HG02798 (cell line): ENCODE measurements around the gene PTRH1.

Experiments used
- ATAC-seq: cut with Tn5 transposase; IDR thresholded peaks from one replicate; pipeline ENCODE4 v1.9.1; 2021; ENCODE audit warnings: mild to moderate bottlenecking; ENCODE audit not compliant: unreplicated experiment, poor library complexity

The PTRH1 gene

DNA sequence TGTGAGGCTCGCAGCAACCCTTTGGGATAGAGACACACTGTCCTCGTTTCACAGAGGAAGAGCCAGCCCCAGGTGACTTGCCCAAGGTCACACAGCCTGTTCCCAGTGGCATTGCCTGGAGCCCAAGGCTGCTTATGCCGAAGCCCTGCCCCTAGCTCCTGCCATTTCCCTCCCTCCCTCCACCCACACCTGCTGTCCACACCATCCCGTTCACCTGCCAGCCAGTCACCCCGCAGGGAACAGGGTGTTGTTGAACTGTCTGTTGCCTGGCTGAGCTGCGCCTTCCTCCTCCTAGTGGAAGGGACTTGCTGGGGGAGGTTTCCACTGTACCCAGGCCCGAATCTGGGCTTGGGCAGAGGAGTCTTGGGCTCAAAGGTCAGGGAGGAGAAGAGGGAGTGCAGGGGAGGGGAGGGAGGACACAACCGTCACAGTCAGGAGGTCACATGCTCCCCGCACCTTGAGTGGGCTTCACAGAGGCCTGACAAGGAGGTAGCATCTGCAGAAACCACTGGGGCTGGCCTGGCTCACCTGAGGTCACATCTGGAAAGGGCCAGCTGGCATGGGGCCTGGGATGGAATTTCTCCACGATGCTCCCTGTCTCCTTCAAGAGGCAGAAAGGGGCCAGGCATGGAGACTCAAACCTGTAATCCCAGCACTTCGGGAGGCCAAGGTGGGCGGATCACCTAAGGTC, 6.7 kb upstream of the PTRH1 start:
- no peak for ATAC-seq

DNA sequence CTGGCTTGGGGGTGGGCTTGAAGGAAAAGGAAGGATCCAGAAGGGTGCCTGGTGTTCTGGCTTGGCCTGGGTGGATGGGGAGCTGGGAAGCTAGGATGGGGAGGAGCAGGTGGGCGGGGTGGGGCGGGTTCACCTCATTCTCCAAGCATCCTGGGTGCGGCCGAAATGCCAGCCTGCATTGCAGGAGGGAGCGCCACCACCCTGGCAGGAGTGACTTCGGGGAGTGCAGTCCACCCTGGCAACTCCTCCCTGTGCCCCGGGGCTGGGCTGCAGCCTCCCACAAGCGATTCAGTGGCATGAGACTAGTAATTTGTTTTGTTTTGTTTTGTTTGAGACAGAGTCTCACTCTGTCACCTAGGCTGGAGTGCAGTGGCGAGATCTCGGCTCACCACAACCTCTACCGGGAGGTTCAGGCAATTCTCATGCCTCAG, 5.9 kb upstream of the PTRH1 start:
- no peak for ATAC-seq

DNA sequence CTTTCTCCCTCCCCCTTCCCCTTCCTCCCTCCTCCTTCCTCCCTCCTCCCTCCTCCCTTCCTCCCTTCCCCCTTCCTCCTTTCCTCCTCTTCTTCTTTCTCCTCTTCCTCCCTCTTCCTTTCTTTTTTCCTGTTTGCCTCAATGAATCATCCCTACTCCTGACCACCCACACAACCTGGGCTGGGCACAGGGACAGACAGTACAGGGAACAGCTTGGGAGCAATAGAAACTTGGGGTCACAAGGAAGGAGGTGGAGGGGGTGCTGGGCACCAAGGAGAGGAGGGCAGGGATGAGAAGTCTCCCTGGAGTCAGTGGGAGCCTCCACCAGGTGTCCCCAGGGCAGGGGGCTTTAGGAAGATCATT, 5.4 kb upstream of the PTRH1 start:
- no peak for ATAC-seq

DNA sequence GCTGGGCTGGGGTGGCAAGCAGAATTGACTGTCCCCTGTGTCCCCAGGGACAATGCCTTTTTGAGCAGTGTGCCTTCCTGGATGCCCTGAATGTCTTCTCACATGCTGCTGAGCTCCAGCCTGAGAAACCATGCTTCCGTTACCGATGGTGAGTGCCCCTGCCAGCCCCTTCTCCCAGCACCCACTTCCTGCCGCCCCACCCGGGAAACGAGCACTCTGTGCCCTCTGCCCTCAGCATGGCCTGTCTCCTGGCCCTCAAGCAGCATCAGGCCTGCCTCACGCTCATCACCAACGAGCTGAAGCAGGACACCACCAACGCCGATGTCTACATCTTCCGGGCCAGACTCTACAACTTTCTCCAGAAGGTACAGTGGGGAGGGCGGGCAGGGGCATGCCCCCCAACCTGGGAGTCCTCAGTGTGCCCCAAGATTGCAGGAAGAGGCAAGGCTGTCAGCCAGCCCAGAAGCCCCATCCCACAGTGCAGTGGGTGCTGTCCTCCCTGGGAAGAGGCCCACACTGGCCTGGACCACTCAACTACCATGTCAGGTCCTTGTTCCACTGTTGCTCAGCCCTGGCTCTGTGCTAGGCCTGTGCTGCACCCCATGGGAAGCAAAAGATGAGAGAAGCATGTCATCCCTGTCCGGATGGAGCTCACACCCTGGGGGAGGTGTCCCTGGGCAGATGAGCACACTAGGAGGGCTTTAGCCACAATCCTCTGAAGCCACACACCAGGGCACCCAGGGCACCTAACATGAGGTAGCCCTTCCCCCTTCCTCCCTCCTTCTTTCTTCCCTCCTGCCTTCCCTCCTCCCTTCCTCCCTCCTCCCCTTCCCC, 4.8 kb upstream of the PTRH1 start:
- no peak for ATAC-seq

DNA sequence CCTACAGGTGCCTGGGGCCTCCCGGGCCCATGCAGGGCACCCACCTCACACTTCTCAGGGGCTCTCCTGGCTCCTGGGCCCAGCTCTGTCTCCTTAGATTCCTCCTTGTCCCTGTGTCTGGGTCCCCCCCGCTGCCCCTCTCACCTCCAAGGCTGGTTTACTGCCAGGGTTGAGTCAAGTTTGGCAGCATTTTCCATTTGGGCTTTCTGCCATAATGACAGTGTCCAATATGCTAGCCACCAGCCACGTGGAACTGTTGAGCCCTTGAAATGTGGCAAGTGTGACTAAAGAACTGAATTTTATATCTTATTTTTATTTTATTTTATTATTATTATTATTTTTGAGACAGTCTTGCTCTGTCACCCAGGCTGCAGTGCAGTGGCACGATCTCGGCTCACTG, 2.3 kb upstream of the PTRH1 start:
- ATAC-seq: no peak

DNA sequence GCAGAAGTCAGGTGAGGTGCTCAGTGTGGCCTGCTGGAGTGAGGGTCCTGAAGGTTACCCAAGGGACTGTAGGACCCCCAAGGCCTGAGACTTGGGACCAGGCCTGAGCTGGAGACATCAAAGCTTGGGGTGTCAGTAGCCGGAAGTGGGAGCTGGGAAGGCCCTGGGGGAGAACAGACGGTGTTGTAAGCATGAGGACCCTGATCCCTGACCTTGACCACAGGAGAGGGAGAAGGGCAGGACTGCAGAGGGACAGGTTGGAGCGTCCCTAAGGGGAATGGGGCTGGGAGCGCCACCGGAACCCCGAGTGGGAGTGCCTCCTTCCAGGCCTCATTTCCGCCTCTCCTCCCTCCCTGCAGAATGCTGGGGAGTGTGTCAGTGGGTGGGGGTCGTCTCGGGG, 949 bp upstream of the PTRH1 start:
- no peak for ATAC-seq

DNA sequence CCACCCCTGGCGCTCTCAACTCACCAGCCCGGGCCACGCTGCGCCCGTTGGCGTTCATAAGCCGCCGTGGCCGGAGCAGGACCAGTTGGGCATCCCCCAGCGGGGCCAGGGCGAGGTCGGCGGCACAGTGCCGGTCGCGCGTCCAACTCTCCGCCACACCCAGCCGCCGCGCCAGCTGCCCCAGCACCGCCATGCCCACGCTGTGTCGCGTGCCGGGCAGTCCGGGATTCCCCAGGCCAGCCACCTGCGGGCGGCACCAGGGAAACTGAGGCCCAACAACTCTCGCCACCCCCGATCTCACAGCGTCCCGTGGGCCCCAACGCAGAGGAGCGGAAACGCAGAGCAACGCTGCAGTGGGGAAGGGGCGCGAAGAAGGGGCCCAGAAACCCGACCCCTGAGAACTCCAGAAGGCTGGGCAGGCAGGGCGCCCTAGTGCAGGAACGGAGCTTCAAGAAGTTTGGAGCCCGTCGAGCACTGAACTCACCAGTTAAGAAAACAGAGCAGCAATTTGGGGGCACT, 453 bp downstream of the PTRH1 start:
- ATAC-seq: no peak

DNA sequence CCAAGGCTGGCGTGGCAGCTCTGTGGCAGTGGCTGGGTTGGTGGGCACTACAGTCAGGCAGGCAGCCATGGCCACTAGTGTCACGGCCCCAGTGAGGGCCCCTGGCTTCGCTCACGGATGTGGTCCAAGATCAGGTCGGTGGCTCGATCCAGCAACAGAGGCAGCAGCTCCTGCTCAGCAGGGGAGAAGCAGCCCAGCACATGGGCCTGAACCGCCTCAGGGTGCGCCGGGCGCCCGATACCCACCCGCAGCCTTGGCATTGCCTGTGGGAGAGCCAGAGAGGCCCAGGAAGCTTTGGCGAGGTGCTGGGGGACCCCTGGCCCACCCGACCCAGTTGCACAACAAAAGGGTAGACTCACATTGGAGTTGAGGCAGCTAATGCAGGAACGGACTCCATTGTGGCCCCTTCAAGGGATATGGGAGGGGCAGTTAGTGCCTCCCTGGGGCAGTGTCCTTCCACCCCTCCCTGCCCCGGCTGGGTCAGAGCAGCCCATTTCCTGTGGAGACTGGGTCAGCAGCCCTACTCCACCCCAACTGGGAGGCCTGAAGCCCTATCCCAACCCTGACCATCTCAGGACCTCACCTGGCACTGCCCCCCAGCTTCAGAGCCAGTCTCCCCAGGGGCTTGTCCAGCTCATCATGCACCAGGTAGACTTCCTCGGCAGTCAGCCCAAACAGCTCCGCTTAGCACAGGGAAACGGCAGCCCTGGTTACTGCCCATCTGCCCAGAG, 1.3 kb downstream of the PTRH1 start:
- no peak for ATAC-seq

DNA sequence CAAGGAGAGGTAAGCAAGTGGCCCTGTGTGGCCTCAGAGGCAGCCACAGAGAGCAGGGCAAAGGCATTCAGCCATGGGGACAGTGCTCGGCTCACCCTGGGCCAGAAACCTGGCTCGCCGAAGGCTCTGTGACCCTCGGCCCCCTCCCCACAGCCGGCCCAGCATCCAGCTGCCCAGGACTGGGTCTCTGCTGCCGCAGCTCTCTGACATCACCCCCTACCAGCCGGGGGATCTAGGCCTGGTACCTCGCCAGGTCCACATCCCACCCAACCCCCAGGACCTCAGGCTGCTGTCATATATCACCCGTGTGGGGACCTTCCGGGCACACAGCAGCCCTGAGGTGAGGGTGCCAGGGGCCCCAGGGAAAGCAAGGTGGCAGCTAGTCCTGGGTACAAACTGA, 2.6 kb downstream of the PTRH1 start:
- no peak for ATAC-seq

DNA sequence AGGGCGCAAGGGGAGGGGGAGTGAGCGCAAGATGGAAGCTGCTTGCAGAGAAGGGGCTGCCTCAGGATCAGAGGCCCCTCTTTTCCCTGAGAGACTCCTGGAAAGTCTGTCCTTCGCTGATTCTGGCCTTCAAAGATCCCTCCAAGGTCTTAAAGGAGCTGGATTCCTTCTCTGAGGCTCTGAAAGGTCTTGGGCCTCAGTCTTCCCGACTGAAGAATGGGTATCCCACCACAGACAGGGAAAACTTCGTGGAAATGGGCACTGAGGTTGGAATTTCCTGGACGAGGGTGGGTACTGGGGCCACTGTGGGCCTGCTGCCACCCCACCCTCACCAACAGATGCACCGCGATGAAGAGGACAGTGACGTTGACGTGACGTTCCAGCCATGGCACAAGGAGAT, 3.1 kb downstream of the PTRH1 start:
- ATAC-seq: no peak

DNA sequence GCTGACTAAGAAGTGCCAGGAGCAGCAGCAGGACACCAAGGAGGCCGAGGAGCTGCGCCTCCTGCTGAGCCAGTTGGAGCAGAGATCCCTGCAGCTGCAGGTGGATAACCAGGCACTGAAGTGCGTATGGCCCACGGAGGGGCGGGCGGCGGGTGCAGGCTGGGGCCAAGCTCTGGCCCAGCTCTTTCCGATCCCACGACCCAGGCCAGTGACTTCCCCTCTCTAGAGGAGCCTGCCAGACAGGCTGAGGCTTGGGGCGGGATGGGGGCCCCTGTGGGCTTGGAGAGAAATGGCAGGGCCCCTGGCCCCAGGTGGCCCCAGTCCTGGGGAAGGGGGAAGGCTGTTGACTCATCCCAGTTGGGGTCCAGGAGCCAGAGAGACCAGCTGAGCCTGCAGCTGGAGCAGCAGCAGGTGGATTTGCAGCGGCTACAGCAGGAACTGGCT, 3.6 kb downstream of the PTRH1 start:
- ATAC-seq: no peak

DNA sequence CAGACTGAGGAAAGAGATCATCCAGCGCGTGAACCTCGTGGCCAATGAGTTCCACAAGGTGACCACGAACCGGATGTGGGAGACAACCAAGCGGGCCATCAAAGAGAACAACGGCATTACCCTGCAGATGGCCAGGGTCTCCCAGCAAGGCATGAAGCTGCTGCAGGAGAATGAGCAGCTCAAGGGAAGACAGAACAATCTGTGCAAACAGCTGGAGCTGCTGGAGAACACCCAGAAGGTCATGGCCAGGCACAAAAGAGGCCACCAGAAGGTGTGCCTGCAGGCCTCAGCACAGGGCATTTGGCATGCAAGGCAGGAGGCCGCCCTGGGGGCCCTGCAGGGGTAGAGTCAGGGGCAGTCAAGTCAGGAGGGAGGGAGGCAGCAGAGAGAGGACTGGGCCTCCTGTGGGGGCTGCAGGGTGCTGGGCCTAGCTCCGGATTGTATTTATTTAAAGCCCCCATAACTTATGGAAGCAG, 4.2 kb downstream of the PTRH1 start:
- no peak for ATAC-seq

DNA sequence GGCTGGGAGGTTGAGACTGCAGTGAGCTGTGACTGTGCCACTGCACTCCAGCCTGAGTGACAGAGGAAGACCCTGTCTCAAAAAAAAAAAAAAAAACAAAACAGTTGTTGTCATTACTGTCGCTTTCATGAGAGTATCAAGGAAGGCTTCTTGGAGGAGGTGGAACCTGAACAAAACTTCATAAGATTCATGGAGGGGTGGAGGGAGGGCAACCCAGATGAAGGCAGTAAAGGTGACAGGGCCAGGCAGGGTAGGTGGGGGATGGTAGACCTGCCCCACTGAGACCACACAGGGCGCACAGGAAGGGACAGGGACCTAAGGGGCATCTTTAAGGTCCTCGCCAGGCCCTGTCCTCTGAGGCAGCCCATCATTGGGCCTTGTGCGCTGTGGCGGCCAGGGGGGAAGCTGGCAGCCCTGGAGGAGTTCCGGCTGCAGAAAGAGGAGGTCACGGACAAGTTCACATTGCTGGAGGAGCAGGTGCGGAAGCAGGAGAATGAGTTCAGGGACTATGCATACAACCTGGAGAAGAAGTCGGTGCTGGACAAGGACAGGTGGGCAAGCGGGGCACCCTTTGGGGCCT, 5.2 kb downstream of the PTRH1 start:
- ATAC-seq: no peak

DNA sequence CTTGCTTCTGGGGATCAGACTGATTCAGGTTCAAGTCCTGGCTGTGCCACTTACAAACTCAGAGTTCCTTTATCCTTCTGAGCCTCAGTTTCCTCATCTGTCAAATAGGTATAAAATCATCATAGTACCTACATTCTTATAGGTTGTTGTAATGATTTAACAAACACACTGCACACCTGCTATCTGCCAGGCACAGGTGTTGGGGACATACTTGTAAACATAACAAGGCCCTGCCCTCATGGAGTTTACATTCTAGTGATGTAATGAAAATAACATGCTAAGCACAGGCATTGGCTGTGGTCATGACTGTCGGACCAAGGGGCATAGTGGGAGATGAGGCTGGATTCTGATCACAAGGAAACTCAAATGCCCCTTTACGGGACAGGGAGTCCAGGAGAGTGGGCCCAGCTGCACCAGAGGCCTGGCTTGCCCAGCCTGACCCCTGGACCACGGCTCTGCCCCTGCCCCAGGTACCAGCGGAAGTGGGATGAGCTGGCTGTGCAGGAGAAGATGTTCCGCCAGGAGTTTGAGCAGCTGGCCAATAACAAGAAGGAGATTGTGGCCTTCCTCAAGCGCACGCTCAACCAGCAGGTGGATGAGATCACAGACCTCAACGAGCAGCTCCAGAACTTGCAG, 6.4 kb downstream of the PTRH1 start:
- no peak for ATAC-seq

DNA sequence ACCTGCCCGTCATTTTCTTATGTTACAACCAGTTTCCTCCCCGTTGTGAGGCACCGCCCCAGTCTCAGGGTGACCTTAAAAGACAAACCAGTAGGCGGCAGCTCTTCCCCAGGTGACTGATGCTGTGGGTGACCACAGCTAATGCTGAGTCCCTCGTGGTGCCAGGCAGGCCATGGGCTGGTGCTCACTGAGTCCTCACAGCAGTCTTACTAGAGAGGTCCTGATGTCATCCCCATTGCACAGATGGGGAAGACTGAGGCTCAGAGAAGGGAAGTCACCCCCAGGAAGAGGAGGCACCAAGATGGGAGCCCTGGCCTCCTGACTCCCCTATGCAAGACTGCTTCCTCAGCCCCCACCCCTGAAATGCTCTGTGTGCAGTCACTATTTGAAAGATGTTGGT, 7.7 kb downstream of the PTRH1 start:
- ATAC-seq: no peak

DNA sequence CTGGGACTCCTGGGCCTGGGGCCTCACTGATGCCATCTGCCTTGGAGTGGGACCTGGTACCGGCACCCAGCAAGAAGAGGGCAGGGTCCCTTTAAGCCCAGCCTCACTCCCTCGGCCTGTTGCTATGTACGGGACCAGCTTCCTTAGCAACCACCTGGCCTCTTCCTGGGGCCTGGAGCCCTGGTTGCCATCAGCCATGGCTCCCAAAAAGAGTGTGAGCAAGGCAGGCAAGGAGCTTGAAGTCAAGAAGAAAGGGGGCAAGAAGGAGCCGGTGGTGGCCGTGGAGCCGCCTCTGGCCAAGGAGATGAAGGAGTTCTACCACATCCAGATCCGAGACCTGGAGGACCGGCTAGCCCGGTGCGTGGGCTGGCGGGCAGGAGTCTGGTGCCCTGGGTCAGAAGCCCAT, 8.6 kb downstream of the PTRH1 start, which contains the start of gene CFAP157:
Gene CFAP157, plus strand, starts transcription at position 153 of the 406 bp plus-strand sequence. Its CDS starts 44 bp downstream, at position 197.
- no peak for ATAC-seq

DNA sequence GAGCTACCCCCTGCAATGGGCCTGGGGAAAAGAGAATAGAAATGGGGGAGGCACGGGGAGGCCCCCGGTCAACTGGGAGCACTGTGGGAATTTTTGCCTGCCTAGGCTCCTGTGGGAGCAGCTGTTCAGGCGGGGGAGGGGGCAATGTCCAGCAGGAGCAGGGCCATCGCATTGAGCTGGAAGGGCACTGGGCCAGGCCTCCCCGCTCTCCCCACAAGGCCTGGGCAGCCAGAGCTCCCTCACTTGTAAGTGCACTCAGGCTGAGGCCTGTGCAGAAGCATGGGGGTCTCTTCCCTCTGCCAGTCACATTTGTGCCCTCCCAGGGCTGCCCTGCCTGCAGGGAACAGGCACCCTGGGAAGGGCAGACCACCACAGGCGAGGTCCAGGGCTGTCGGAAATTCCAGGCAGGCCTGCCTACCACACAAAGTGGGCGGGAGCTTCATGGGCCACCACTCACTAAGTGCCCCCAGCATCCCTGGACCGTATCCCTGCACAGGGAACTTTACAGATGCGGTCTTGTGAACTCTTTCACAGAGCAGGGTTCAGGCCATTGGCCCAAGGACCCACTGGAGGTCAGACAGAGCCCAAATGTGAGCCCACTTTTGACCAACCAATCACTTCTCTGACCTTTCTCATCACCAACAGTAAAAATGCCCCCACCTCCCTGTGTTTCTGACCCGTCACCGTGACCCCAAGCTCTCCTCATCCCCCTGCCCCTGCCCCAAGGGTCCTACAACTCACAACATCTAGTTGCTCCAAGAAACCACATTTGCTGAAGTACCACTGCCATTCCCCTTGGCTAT, 9.7 kb downstream of the PTRH1 start:
- ATAC-seq: no peak

DNA sequence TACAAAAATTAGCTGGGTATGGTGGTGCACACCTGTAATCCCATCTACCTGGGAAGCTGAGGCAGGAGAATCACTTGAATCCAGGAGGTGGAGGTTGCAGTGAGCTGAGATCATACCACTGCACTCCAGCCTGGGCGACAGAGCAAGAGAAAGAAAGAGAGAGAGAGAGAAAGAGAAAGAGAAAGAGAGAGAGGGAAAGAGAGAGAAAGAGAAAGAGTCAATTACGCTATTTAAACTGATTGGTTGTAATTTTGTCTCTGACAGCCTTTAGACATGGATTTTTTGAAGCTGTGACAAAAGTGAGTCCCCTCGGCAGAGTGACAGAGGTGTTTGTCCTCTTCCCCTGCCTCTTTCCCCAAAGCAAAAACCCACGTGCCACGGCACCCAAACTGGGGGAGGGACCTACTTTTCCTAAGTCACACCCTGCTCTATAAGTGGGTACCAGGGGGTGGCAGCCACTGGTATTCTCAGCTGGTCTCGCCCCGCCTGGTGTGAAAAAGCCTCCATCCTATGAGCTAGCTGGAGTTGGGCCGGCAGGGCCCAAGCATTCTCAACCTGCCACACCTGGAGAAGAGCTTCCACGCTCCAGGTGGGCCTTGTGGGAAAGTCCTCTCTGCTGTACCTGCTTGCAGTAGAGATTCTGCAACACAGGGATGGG, 12.0 kb downstream of the PTRH1 start:
- ATAC-seq: no peak
